ENCODE results near the gene TGM6. TPM values are rescaled to one million over a fixed set of nuclear protein-coding genes. Genes with fewer than 3 reads are reported as not detected.

The TGM6 gene
- total RNA-seq, 2 donors from 2014 or later = not detected

DNA sequence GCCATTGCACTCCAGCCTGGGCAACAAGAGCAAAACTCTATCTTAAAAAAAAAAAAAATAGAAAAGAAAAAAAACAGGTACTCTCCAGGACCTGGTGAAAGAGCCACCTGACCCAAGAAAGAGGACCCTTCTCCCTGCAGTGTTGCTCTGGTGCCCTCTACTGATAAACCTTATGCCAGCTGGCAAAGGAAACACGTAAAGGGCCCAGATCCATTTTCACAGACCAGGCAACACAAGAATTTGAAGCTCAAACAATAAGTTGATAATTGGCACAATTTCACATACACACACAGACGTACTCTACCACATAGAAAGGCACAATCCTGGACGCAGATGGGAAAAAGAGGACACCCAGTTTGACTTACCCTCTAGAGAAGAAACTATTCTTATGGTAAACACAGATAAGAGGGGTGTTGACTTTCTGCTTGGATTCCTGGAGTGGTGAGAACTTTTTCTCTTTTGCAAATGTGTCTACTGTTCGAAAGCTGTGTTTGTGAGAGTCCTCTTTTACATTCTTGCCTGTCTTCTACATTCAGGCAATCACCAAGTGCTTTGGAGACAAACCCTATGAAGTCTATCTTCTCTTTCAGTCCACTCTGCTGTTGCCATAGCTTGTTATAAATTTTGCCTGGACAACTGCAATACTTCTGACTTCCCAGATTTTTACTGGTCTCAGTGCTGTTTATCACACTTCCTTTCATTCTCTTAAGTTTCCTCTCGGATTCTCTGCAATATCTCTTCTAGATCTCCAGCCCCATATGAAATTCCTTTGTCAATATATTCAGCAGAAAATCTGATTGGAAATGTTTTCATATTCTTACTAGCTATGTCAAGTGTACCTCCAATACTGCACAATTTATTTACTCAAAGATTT lies 96.3 kb downstream of the TGM6 start:
- ATAC-seq (ENCODE audit: insufficient number of reproducible peaks, low FRiP score, low read depth) = no peak
- no peaks in the 10 kb centered on the region for H3K27me3 ChIP-seq (replicated peaks; ENCODE audit: insufficient read depth)

DNA sequence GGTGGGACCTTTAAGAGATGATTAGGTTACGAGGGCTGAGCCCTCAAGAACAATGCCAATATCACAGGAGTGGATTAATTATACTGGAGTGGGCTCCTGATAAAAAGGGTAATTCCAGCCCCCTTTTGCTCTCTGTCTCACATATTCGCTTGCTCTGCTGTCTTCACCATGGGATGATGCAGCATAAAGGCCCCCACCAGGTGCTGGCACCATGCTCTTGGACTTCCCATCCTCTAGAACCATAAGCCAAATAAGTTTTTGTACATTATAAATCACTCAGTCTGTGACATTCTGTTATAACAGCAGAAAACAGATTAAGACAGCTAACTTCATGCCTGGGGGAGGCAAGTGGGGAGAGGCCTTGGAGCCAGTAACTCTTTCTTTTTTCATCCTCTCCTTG lies 99.7 kb downstream of the TGM6 start:
- Histone ChIP-seq H3K27me3 (replicated peaks; ENCODE audit: insufficient read depth) (no peaks in the 10 kb centered on the region), H3K36me3 (peaks cover 30% of the 10 kb centered on the region), H3K9me3 (no peaks in the 10 kb centered on the region), H3K4me1 (ENCODE audit: control insufficient read depth in 1 of 2, low read depth in 2 of 2) (no peaks in the 10 kb centered on the region), H3K27ac (no peak overlapping the region), H3K4me3 (no peak overlapping the region)
- ATAC-seq (ENCODE audit: insufficient number of reproducible peaks, low FRiP score, low read depth) (no peak), DNase-seq (ENCODE audit: low spot score) (no peak)
- TF ChIP-seq, protein P1, sequence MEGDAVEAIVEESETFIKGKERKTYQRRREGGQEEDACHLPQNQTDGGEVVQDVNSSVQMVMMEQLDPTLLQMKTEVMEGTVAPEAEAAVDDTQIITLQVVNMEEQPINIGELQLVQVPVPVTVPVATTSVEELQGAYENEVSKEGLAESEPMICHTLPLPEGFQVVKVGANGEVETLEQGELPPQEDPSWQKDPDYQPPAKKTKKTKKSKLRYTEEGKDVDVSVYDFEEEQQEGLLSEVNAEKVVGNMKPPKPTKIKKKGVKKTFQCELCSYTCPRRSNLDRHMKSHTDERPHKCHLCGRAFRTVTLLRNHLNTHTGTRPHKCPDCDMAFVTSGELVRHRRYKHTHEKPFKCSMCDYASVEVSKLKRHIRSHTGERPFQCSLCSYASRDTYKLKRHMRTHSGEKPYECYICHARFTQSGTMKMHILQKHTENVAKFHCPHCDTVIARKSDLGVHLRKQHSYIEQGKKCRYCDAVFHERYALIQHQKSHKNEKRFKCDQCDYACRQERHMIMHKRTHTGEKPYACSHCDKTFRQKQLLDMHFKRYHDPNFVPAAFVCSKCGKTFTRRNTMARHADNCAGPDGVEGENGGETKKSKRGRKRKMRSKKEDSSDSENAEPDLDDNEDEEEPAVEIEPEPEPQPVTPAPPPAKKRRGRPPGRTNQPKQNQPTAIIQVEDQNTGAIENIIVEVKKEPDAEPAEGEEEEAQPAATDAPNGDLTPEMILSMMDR (IDR thresholded peaks at IDR 0.05) = no peak

More for the DNA sequence above, 96.3 kb downstream of the TGM6 start:
- TF ChIP-seq, protein P1 (IDR thresholded peaks at IDR 0.05) = no peak
- H3K36me3 ChIP-seq = peaks cover 6% of the 10 kb centered on the region
- no peak overlapping the region for H3K27ac ChIP-seq
- no peaks in the 10 kb centered on the region for H3K4me1 ChIP-seq (ENCODE audit: control insufficient read depth in 1 of 2, low read depth in 2 of 2)
- no peak overlapping the region for H3K4me3 ChIP-seq
- no peaks in the 10 kb centered on the region for H3K9me3 ChIP-seq
- DNase-seq (ENCODE audit: low spot score) = no peak

Other genes with a start within 250 kb of the TGM6 start
- gene TGM3, start 84.9 kb upstream of the TGM6 start, total RNA-seq = under 1 TPM in 1 of 2 donors, not detected in 1; 0.27 TPM
- gene SNRPB, start 89.9 kb downstream of the TGM6 start, total RNA-seq = 100 to 1,000 TPM; 107 to 153 TPM
- gene ZNF343, start 128.0 kb downstream of the TGM6 start, total RNA-seq = 10 to 100 TPM in 1 of 2 donors, 1 to 10 TPM in 1; 9.3 to 16.9 TPM
- not detected for gene TMC2, start 155.7 kb downstream of the TGM6 start, total RNA-seq